B cell (primary cell): ENCODE data around the gene PERCC1.

Experiments used
- CTCF ChIP-seq: fragments of 200-600 bp; IDR thresholded peaks from one replicate; pipeline ENCODE4 v1.8.0; 2022; ENCODE audit warnings: antibody characterized with exemption, mild to moderate bottlenecking
- EZH2 ChIP-seq: IDR thresholded peaks from 2 replicates; pipeline ENCODE4 v1.6.1; 2012; ENCODE audit warnings: borderline replicate concordance, low read depth, mild to moderate bottlenecking, moderate library complexity, low read length; ENCODE audit not compliant: insufficient read depth, poor library complexity, severe bottlenecking

- TF ChIP-seq CTCF (no peak), EZH2 (no peak)
Measured at GRCh38 chr16:1466968-1467521, 36.2 kb downstream of the PERCC1 start.
